Smooth muscle cell (in vitro differentiated cells): Measurements from ENCODE around the gene PLEKHD1. TPM values are rescaled to one million over a fixed set of nuclear protein-coding genes. Genes with fewer than 3 reads are reported as not detected.

Source experiments
- DNase-seq: peaks from one replicate; lab custom pipeline; 2025; ENCODE audit not compliant: unreplicated experiment; lab: John Stamatoyannopoulos, UW
- H2AFZ ChIP-seq: fragments of 200-600 bp; sonication (generic); 2 replicates; pipeline ENCODE4 v1.6.0; 2016; ENCODE audit warnings: antibody characterized with exemption, low read depth, mild to moderate bottlenecking
- H3F3A ChIP-seq: fragments of 200-600 bp; sonication (generic); 2 replicates; pipeline ENCODE4 v1.6.0; 2017; ENCODE audit warnings: antibody characterized with exemption, low read depth
- H3K27ac ChIP-seq: fragments of 200-600 bp; sonication (generic); 2 replicates; pipeline ENCODE4 v1.5.1; 2016; ENCODE audit warnings: low read depth, mild to moderate bottlenecking
- H3K27me3 ChIP-seq: fragments of 200-600 bp; sonication (generic); 2 replicates; pipeline ENCODE4 v1.6.1; 2016; ENCODE audit warnings: low read depth, mild to moderate bottlenecking
- H3K36me3 ChIP-seq: fragments of 200-600 bp; sonication (generic); 2 replicates; pipeline ENCODE4 v1.5.1; 2016; ENCODE audit warnings: low read depth
- H3K4me1 ChIP-seq: fragments of 200-600 bp; sonication (generic); 2 replicates; pipeline ENCODE4 v1.5.1; 2016; ENCODE audit warnings: low read depth
- H3K4me2 ChIP-seq: fragments of 200-600 bp; sonication (generic); 2 replicates; pipeline ENCODE4 v1.6.0; 2016; ENCODE audit warnings: mild to moderate bottlenecking
- H3K4me3 ChIP-seq: fragments of 200-600 bp; sonication (generic); 2 replicates; pipeline ENCODE4 v1.5.1; 2016; ENCODE audit warnings: mild to moderate bottlenecking
- H3K79me2 ChIP-seq: fragments of 200-600 bp; sonication (generic); 2 replicates; pipeline ENCODE4 v1.6.0; 2016; ENCODE audit warnings: low read depth, mild to moderate bottlenecking
- H3K9ac ChIP-seq: fragments of 200-600 bp; sonication (generic); 2 replicates; pipeline ENCODE4 v1.6.0; 2016; ENCODE audit warnings: low read depth
- H3K9me3 ChIP-seq: fragments of 200-600 bp; sonication (generic); replicated peaks from 2 replicates; pipeline ENCODE4 v1.5.1; 2016; ENCODE audit warnings: low read depth
- H4K20me1 ChIP-seq: fragments of 200-600 bp; sonication (generic); 2 replicates; pipeline ENCODE4 v1.6.0; 2016; ENCODE audit warnings: low read depth
- WGBS: methylation state at CpG from one replicate; pipeline ENCODE4 v1.1.7; 2016; ENCODE audit warnings: low lambda C conversion rate; 5-methylcytosine and 5-hydroxymethylcytosine counted together
- polyA plus RNA-seq: library from polyadenylated mRNA; unstranded; fragments of >200 nt; fragmentation: Nextera tagmentation; extraction: Ambion mirVana; gene quantifications from 2 replicates; pipeline ENCODE4 v1.2.1, GENCODE V29; 2016
- total RNA-seq: library from RNA; depleted of rRNA; stranded (reverse); fragments of >200 nt; gene quantifications from 2 replicates; pipeline ENCODE4 v1.2.3, GENCODE V29; 2014
- TF ChIP-seq, protein P1 (sequence below): fragments of 200-600 bp; sonication (generic); IDR thresholded peaks from 2 replicates; pipeline ENCODE4 v1.5.1; 2017; ENCODE audit warnings: borderline replicate concordance, mild to moderate bottlenecking, antibody characterized with exemption; ENCODE audit not compliant: insufficient read depth, poor library complexity, severe bottlenecking

The PLEKHD1 gene
- total and polyA plus RNA-seq, 2 experiments from 2014 or later: 0.03 TPM; not detected in 1

DNA sequence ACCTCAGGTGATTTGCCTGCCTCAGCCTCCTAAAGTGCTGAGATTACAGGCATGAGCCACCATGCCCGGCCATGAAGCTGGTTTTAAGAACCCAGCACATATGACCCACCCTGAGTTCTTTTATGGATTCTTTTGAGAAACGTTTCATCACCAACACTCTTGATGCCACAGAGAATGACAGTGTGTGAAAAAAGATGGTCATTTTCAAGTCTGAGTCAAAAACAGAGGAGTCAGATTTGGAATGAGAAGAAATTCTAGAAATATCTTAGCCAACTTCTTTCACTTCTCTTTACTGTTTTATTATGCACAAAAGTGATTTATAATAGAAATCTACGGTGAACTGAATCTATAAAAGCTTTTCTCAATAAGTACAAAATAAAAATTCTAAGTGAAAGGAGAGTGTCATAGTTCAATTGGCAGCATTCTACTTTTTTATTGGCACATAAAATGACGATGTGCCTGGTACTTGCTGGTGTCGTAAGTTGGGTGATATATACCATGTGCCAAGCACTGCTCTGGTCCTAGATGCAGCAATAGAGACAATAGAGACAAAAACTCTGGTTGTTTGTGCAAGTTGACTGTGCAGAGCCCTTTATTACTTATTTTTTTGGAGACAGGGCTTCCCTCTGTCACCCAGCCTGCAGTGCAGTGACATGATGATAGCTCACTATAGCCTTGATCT lies 56.3 kb downstream of the PLEKHD1 start:
- no peak for DNase-seq
- Histone ChIP-seq H3K27me3 (peaks cover 8% of the 10 kb centered on the region), H3K79me2 (no peaks in the 10 kb centered on the region), H3K9me3 (no peaks in the 10 kb centered on the region), H3K9ac (no peak overlapping the region), H3K27ac (no peak overlapping the region), H3K4me2 (no peak overlapping the region), H3K4me3 (no peak overlapping the region), H4K20me1 (no peaks in the 10 kb centered on the region), H3K4me1 (no peaks in the 10 kb centered on the region), H3F3A (no peaks in the 10 kb centered on the region), H2AFZ (no peak overlapping the region), H3K36me3 (no peaks in the 10 kb centered on the region)
- TF ChIP-seq, protein P1, sequence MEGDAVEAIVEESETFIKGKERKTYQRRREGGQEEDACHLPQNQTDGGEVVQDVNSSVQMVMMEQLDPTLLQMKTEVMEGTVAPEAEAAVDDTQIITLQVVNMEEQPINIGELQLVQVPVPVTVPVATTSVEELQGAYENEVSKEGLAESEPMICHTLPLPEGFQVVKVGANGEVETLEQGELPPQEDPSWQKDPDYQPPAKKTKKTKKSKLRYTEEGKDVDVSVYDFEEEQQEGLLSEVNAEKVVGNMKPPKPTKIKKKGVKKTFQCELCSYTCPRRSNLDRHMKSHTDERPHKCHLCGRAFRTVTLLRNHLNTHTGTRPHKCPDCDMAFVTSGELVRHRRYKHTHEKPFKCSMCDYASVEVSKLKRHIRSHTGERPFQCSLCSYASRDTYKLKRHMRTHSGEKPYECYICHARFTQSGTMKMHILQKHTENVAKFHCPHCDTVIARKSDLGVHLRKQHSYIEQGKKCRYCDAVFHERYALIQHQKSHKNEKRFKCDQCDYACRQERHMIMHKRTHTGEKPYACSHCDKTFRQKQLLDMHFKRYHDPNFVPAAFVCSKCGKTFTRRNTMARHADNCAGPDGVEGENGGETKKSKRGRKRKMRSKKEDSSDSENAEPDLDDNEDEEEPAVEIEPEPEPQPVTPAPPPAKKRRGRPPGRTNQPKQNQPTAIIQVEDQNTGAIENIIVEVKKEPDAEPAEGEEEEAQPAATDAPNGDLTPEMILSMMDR: no peak
- WGBS: 86% methylated on average over 5 of the region's 5 CpGs

GRCh38 chr14:69542311-69542710 lies 57.8 kb downstream of the PLEKHD1 start:
- Histone ChIP-seq H3K4me2 (no peak overlapping the region), H3K4me1 (peaks cover under 1% of the 10 kb centered on the region), H3K9ac (no peak overlapping the region), H3F3A (no peaks in the 10 kb centered on the region), H3K4me3 (no peak overlapping the region), H3K36me3 (no peaks in the 10 kb centered on the region), H3K79me2 (no peaks in the 10 kb centered on the region), H4K20me1 (no peaks in the 10 kb centered on the region), H3K27me3 (peaks cover 8% of the 10 kb centered on the region), H3K9me3 (no peaks in the 10 kb centered on the region), H3K27ac (no peak overlapping the region), H2AFZ (no peak overlapping the region)
- TF ChIP-seq, protein P1: no peak
- no peak for DNase-seq
- WGBS: 74% methylated on average over 2 of the region's 2 CpGs

- Histone ChIP-seq H3F3A (no peaks in the 10 kb centered on the region), H4K20me1 (no peaks in the 10 kb centered on the region), H3K79me2 (no peaks in the 10 kb centered on the region), H3K4me3 (no peak overlapping the region), H3K9ac (no peak overlapping the region), H3K4me1 (peaks cover 5% of the 10 kb centered on the region), H3K4me2 (no peak overlapping the region), H3K27ac (no peak overlapping the region), H3K36me3 (no peaks in the 10 kb centered on the region), H3K9me3 (no peaks in the 10 kb centered on the region), H3K27me3 (peaks cover 8% of the 10 kb centered on the region), H2AFZ (no peak overlapping the region)
- TF ChIP-seq, protein P1: no peak
- no peak for DNase-seq
- 58% methylated on average over 12 of the region's 12 CpGs for WGBS
These were observed 59.0 kb downstream of the PLEKHD1 start for GRCh38 chr14:69543341-69544115.
